ENCODE measurements around the gene KLHL15. TPM values are rescaled to one million over a fixed set of nuclear protein-coding genes. Genes with fewer than 3 reads are reported as not detected.

Gene KLHL15
- total and polyA plus RNA-seq, 8 donors = 5.8 to 15.1 (median 13.9) TPM

DNA sequence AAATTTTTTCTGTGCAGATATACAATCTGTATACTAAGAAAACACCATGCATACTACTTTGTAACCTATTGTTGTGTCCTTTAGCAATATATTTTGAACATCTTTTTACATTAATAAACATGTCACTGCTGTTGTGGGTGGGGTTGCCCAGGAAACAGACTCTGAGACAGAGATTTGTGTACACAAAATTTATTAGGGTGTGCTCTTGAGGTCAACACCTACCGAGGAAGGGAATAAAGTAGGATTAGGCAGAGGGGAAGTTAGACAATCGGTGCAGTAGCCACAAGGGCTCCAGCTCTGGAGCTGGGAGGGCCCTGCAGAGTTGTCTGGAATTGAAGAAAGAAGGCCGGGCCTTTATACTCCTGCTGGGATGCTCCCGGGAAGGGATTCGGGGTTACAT, 62.8 kb downstream of the KLHL15 start:
- H3K4me1 ChIP-seq = no peaks in the 10 kb centered on the region
- no peaks in the 10 kb centered on the region for H3K9me3 ChIP-seq
- no peak overlapping the region for H3K27ac ChIP-seq
- ATAC-seq = no peak
- no peak for DNase-seq
- H3K27me3 ChIP-seq = no peaks in the 10 kb centered on the region
- H3K4me3 ChIP-seq = no peak overlapping the region
- TF ChIP-seq, protein P1, sequence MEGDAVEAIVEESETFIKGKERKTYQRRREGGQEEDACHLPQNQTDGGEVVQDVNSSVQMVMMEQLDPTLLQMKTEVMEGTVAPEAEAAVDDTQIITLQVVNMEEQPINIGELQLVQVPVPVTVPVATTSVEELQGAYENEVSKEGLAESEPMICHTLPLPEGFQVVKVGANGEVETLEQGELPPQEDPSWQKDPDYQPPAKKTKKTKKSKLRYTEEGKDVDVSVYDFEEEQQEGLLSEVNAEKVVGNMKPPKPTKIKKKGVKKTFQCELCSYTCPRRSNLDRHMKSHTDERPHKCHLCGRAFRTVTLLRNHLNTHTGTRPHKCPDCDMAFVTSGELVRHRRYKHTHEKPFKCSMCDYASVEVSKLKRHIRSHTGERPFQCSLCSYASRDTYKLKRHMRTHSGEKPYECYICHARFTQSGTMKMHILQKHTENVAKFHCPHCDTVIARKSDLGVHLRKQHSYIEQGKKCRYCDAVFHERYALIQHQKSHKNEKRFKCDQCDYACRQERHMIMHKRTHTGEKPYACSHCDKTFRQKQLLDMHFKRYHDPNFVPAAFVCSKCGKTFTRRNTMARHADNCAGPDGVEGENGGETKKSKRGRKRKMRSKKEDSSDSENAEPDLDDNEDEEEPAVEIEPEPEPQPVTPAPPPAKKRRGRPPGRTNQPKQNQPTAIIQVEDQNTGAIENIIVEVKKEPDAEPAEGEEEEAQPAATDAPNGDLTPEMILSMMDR (IDR thresholded peaks at IDR 0.05) = no peak
- H3K36me3 ChIP-seq = no peaks in the 10 kb centered on the region
- intact Hi-C loops (cut with DNase I) = no loop called here

DNA sequence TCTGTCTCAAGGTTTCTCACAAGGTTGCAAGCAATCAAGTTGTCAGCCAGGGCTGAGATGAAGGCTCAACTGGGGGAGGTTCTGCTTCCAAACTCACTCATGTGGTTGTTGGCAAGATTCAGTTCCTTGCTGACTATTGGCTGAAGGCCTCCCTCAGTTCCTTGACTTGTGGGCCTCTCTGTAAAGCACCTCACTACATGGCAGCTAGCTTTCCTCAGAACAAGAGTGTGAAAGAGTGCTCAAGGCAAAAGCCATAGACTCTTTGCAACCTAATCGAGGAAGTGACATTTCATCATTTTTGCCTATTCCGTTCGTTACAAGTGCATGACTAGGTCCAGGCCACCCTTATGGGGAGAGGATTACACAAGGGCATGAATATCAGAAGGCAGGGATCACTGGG, 67.2 kb downstream of the KLHL15 start:
- no peak for ATAC-seq
- Histone ChIP-seq H3K27me3 (no peaks in the 10 kb centered on the region), H3K36me3 (no peaks in the 10 kb centered on the region), H3K4me1 (no peaks in the 10 kb centered on the region), H3K4me3 (no peak overlapping the region), H3K27ac (no peak overlapping the region), H3K9me3 (no peaks in the 10 kb centered on the region)
- intact Hi-C loops (cut with DNase I) = no loop called here
- TF ChIP-seq, protein P1 (IDR thresholded peaks at IDR 0.05) = no peak
- no peak for DNase-seq

DNA sequence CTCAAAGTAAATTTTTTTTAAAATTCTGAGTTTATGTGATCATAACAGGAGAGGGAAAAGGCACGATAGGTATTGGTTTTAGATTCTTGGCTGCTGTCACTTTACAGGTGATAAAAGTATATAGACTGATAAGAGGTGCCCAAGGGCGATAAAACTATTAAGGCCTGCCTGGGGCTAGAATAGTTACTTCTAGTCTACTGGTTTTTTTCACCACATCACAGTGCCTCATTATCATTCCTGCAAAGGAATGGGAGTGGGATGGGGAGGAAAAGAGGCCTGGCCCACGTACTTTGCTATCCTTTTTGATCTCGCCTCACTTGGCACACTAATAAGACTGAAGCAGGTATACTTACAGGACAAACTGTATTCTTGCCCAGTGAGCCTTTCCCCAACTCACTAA, 72.6 kb downstream of the KLHL15 start:
- H3K9me3 ChIP-seq = no peaks in the 10 kb centered on the region
- no peak overlapping the region for H3K27ac ChIP-seq
- TF ChIP-seq, protein P1 (IDR thresholded peaks at IDR 0.05) = no peak
- no peaks in the 10 kb centered on the region for H3K4me1 ChIP-seq
- H3K27me3 ChIP-seq = no peaks in the 10 kb centered on the region
- intact Hi-C loops (cut with DNase I) = no loop called here
- no peaks in the 10 kb centered on the region for H3K36me3 ChIP-seq
- ATAC-seq (no peak), DNase-seq (no peak)
- H3K4me3 ChIP-seq = no peak overlapping the region

DNA sequence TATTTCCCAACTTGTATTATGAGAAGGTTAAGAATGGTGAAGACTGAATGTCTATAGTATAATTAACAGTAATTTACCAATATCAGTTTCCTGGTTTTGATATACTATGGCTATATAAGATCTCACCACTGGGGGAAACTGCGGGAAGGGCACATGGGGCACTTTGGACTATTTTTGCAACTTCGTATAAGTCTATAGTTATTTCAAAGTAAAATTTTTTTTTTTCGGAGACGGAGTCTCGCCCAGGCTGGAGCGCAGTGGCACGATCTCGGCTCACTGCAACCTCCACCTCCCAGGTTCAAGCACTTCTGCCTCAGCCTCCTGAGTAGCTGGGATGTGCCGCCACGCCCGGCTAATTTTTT, 73.1 kb downstream of the KLHL15 start:
- intact Hi-C loops (cut with DNase I) = no loop called here
- no peak for ATAC-seq
- H3K27ac ChIP-seq = peak overlapping the region in 1 of 2 donors; percentile 87
- no peaks in the 10 kb centered on the region for H3K9me3 ChIP-seq
- H3K36me3 ChIP-seq = no peaks in the 10 kb centered on the region
- DNase-seq = no peak
- H3K27me3 ChIP-seq = no peaks in the 10 kb centered on the region
- H3K4me3 ChIP-seq = no peak overlapping the region
- TF ChIP-seq, protein P1 (IDR thresholded peaks at IDR 0.05) = no peak
- no peaks in the 10 kb centered on the region for H3K4me1 ChIP-seq

DNA sequence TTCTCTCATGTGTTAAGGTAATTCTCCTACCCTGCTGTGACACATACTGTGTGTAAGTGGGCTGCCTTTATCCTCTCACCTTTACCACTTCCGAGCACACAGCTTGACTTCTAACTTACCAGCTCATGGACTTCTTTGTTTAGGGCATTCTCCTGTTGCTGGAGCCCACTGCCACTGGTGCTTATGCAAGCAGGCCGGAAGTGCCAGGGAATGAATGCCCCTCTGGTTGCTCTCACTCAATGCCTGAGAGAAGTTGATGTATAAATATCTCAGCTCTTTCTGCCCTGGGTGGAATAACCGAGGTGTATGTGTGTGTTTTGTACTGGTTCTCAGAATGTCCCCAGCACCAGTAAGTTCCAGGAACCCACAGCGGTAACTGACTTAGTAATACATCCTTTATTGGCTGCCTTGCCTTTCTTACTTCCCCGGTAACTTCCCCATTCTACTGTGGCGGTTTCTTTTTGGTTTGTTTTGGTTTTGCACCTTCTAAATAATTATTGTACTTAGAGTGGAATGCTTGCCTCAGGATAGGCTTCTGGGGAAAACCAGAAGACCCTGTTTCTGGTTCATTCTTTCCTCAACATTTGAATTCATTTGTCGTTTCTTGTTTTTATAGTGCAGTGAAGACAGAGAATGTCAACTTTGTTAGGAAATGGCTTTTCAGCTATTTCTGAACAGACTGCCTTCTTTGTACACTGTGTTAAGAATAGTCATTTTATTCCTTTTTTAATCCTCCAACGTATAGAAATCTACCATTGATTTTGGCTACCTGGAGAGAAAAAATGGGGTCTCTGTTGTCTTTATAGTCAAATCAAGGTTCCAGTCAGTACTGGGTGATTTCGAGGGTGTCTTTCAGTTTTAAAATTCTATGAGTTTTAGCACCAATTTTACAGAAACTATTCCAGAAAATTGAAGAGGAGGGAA, 73.7 kb downstream of the KLHL15 start:
- Histone ChIP-seq H3K9me3 (no peaks in the 10 kb centered on the region), H3K4me3 (no peak overlapping the region), H3K36me3 (no peaks in the 10 kb centered on the region), H3K27ac (peak overlapping the region in 1 of 2 donors; percentile 87), H3K4me1 (no peaks in the 10 kb centered on the region), H3K27me3 (no peaks in the 10 kb centered on the region)
- DNase-seq = no peak
- intact Hi-C loops (cut with DNase I) = no loop called here
- peak; percentile 45 for ATAC-seq
- TF ChIP-seq, protein P1 (IDR thresholded peaks at IDR 0.05) = no peak

Data from left lung (tissue), 10 donors.